ENCODE data around the gene MMADHC. TPM values are rescaled to one million over a fixed set of nuclear protein-coding genes. Genes with fewer than 3 reads are reported as not detected.

MMADHC gene
- total RNA-seq, 1 experiment from 2014 or later, result 89.8 TPM

GRCh38 chr2:149597668-149598326 is 10.2 kb upstream of the MMADHC start:
- no peak overlapping the region for H3K4me3 Mint-ChIP-seq (ENCODE audit: low read depth, unreplicated experiment)
- no peak overlapping the region for H3K27ac Mint-ChIP-seq (ENCODE audit: unreplicated experiment)
- TF ChIP-seq, protein P1, sequence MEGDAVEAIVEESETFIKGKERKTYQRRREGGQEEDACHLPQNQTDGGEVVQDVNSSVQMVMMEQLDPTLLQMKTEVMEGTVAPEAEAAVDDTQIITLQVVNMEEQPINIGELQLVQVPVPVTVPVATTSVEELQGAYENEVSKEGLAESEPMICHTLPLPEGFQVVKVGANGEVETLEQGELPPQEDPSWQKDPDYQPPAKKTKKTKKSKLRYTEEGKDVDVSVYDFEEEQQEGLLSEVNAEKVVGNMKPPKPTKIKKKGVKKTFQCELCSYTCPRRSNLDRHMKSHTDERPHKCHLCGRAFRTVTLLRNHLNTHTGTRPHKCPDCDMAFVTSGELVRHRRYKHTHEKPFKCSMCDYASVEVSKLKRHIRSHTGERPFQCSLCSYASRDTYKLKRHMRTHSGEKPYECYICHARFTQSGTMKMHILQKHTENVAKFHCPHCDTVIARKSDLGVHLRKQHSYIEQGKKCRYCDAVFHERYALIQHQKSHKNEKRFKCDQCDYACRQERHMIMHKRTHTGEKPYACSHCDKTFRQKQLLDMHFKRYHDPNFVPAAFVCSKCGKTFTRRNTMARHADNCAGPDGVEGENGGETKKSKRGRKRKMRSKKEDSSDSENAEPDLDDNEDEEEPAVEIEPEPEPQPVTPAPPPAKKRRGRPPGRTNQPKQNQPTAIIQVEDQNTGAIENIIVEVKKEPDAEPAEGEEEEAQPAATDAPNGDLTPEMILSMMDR (IDR thresholded peaks at IDR 0.05; ENCODE audit: unreplicated experiment), result peak; percentile 62
- CTCF ChIA-PET, result interaction anchor here (0.5 to 1.0 kb wide), 4 partner anchors 766 to 1641 kb away, joined by 3 read pairs; no protein-coding TSS in a partner anchor
- H3K4me1 Mint-ChIP-seq (ENCODE audit: low read depth, unreplicated experiment), result peaks cover 37% of the 10 kb centered on the region
- H3K9me3 Mint-ChIP-seq (ENCODE audit: low read depth, unreplicated experiment), result peaks cover 4% of the 10 kb centered on the region
- BruUV-seq (replicated peaks), result no TSS peak
- intact Hi-C loops (cut with micrococcal nuclease; ENCODE audit: unreplicated experiment), result loop anchor here (1.0 to 10.0 kb wide), 8 partner anchors 117 to 1640 kb away; no protein-coding TSS in a partner anchor
- no peaks in the 10 kb centered on the region for H3K36me3 Mint-ChIP-seq (ENCODE audit: insufficient read depth, unreplicated experiment)
- H3K27me3 Mint-ChIP-seq (ENCODE audit: unreplicated experiment), result no peaks in the 10 kb centered on the region
- DNase-seq, result peak; percentile 66

- TF ChIP-seq, protein P1 (IDR thresholded peaks at IDR 0.05; ENCODE audit: unreplicated experiment), result no peak
- CTCF ChIA-PET, result interaction anchor here (1.0 kb wide), 2 partner anchors 767 to 1642 kb away, joined by 3 read pairs; no protein-coding TSS in a partner anchor
- H3K27me3 Mint-ChIP-seq (ENCODE audit: unreplicated experiment), result no peaks in the 10 kb centered on the region
- BruUV-seq (replicated peaks), result no TSS peak
- intact Hi-C loops (cut with micrococcal nuclease; ENCODE audit: unreplicated experiment), result loop anchor here (1.0 to 10.0 kb wide), 8 partner anchors 117 to 1640 kb away; no protein-coding TSS in a partner anchor
- peaks cover 4% of the 10 kb centered on the region for H3K9me3 Mint-ChIP-seq (ENCODE audit: low read depth, unreplicated experiment)
- H3K36me3 Mint-ChIP-seq (ENCODE audit: insufficient read depth, unreplicated experiment), result no peaks in the 10 kb centered on the region
- no peak overlapping the region for H3K27ac Mint-ChIP-seq (ENCODE audit: unreplicated experiment)
- H3K4me1 Mint-ChIP-seq (ENCODE audit: low read depth, unreplicated experiment), result peaks cover 37% of the 10 kb centered on the region
- H3K4me3 Mint-ChIP-seq (ENCODE audit: low read depth, unreplicated experiment), result no peak overlapping the region
- no peak for DNase-seq
Measured at GRCh38 chr2:149597050-149597667, 9.6 kb upstream of the MMADHC start.

- DNase-seq, result no peak
- TF ChIP-seq, protein P1 (IDR thresholded peaks at IDR 0.05; ENCODE audit: unreplicated experiment), result no peak
- no peak overlapping the region for H3K4me3 Mint-ChIP-seq (ENCODE audit: low read depth, unreplicated experiment)
- intact Hi-C loops (cut with micrococcal nuclease; ENCODE audit: unreplicated experiment), result loop anchor here (2.0 to 10.0 kb wide), 6 partner anchors 396 to 1641 kb away; no protein-coding TSS in a partner anchor
- H3K9me3 Mint-ChIP-seq (ENCODE audit: low read depth, unreplicated experiment), result peaks cover 5% of the 10 kb centered on the region
- no TSS peak for BruUV-seq (replicated peaks)
- H3K36me3 Mint-ChIP-seq (ENCODE audit: insufficient read depth, unreplicated experiment), result no peaks in the 10 kb centered on the region
- H3K27me3 Mint-ChIP-seq (ENCODE audit: unreplicated experiment), result no peaks in the 10 kb centered on the region
- CTCF ChIA-PET, result no interaction called here
- H3K27ac Mint-ChIP-seq (ENCODE audit: unreplicated experiment), result no peak overlapping the region
- H3K4me1 Mint-ChIP-seq (ENCODE audit: low read depth, unreplicated experiment), result peaks cover 33% of the 10 kb centered on the region
Measured at GRCh38 chr2:149596471-149596870, 8.9 kb upstream of the MMADHC start.

DNA sequence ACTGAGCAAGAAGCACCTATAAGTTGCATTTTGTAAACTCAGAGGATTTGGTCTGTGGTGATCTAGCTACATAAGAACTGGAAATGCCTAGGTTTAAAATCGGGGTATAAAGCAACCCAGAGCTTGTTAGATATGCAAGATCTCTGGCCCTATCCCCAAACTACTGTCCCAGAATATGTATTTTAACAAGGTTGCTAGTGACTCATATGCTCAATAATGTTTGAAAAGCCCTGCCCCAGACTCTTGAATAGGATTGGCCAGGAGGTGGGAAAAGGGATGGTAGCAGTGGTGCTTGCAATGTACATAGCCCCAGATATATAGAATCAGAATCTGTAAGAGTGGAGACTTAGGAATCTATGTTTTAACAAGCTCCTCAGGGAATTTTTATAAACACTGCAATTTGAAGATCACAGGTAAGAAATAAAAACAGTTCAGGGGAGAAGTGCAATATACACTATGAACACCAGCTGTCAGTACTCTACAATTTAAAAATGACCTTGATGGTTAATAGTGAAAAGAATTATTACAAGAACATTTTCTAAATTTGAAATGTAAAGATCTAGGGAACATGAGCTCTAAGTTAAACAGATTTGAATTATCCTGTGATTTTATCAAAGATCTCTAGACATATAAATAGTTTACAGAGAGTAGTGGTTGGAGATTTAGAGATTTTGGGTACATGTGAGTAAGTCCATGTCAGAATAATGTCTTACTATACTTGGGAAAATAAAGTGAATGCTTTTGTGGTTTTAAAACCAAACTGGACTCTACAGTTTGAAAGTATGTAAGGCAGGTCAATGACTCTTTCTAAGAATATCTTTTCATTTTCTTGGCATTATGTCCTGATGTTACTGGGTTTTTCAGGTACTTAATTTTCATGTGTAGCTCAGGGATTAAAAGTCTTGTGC is 7.7 kb upstream of the MMADHC start:
- DNase-seq, result no peak
- Mint-ChIP-seq H3K9me3 (ENCODE audit: low read depth, unreplicated experiment) (peaks cover 3% of the 10 kb centered on the region), H3K4me3 (ENCODE audit: low read depth, unreplicated experiment) (no peak overlapping the region), H3K27ac (ENCODE audit: unreplicated experiment) (no peak overlapping the region), H3K27me3 (ENCODE audit: unreplicated experiment) (no peaks in the 10 kb centered on the region), H3K36me3 (ENCODE audit: insufficient read depth, unreplicated experiment) (no peaks in the 10 kb centered on the region), H3K4me1 (ENCODE audit: low read depth, unreplicated experiment) (peaks cover 30% of the 10 kb centered on the region)
- TF ChIP-seq, protein P1 (IDR thresholded peaks at IDR 0.05; ENCODE audit: unreplicated experiment), result no peak
- intact Hi-C loops (cut with micrococcal nuclease; ENCODE audit: unreplicated experiment), result loop anchor here (5.0 to 10.0 kb wide), 3 partner anchors 397 to 1642 kb away; no protein-coding TSS in a partner anchor
- no TSS peak for BruUV-seq (replicated peaks)
- CTCF ChIA-PET, result interaction anchor here (0.6 to 1.1 kb wide), 5 partner anchors 399 to 1015 kb away, joined by 3 to 5 read pairs (median 3); no protein-coding TSS in a partner anchor
